ENCODE measurements around the gene CNKSR3. TPM values are rescaled to one million over a fixed set of nuclear protein-coding genes. Genes with fewer than 3 reads are reported as not detected.

The CNKSR3 gene
- total and polyA plus RNA-seq, 2 experiments from 2014 or later: 1.9 to 5.7 TPM

DNA sequence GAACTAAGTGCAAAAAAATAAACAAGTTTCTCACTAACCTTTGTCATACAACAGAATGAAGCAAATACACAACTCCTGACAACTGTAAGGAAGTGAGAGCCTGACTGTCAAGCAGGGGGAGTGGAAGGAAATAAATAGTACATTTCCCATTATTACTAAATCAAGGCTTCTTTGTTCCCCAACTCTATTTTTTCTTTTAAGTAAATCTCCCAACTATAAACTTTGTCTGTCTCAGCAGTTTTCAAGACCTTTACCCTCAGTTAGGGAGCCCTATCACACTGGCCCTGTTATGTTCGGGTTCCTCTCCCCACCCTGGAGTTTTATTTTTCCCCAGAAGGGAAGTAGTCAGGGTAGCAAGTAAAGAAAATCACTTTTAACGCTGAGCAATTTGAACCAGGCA, 129.7 kb downstream of the CNKSR3 start:
- Histone ChIP-seq H3K4me1 (ENCODE audit: insufficient read depth) (no peaks in the 10 kb centered on the region), H3K27me3 (ENCODE audit: insufficient read depth) (no peaks in the 10 kb centered on the region), H3K36me3 (ENCODE audit: insufficient read depth) (no peaks in the 10 kb centered on the region), H2AFZ (peak overlapping the region; percentile 59; the same call in 1 of the 2 replicates), H3F3A (replicated peaks; ENCODE audit: low read depth) (no peaks in the 10 kb centered on the region), H3K79me2 (replicated peaks; ENCODE audit: insufficient read depth) (no peaks in the 10 kb centered on the region), H3K9me2 (ENCODE audit: insufficient read depth) (no peaks in the 10 kb centered on the region), H3K4me2 (no peak overlapping the region), H3K4me3 (no peak overlapping the region), H4K20me1 (replicated peaks; ENCODE audit: insufficient read depth) (no peaks in the 10 kb centered on the region), H3K27ac (ENCODE audit: low read depth) (no peak overlapping the region)
- Mint-ChIP-seq H3K36me3 (ENCODE audit: low read depth) (no peaks in the 10 kb centered on the region), H3K4me3 (no peak overlapping the region), H3K27ac (no peak overlapping the region), H3K9me3 (no peaks in the 10 kb centered on the region), H3K27me3 (ENCODE audit: insufficient read depth, low read depth, poor library complexity) (peaks cover 2% of the 10 kb centered on the region), H3K4me1 (peaks cover 9% of the 10 kb centered on the region)
- no peak for TF ChIP-seq POLR2AphosphoS5 (IDR thresholded peaks at IDR 0.05; ENCODE audit: low read depth)
- TF ChIP-seq, protein P1, sequence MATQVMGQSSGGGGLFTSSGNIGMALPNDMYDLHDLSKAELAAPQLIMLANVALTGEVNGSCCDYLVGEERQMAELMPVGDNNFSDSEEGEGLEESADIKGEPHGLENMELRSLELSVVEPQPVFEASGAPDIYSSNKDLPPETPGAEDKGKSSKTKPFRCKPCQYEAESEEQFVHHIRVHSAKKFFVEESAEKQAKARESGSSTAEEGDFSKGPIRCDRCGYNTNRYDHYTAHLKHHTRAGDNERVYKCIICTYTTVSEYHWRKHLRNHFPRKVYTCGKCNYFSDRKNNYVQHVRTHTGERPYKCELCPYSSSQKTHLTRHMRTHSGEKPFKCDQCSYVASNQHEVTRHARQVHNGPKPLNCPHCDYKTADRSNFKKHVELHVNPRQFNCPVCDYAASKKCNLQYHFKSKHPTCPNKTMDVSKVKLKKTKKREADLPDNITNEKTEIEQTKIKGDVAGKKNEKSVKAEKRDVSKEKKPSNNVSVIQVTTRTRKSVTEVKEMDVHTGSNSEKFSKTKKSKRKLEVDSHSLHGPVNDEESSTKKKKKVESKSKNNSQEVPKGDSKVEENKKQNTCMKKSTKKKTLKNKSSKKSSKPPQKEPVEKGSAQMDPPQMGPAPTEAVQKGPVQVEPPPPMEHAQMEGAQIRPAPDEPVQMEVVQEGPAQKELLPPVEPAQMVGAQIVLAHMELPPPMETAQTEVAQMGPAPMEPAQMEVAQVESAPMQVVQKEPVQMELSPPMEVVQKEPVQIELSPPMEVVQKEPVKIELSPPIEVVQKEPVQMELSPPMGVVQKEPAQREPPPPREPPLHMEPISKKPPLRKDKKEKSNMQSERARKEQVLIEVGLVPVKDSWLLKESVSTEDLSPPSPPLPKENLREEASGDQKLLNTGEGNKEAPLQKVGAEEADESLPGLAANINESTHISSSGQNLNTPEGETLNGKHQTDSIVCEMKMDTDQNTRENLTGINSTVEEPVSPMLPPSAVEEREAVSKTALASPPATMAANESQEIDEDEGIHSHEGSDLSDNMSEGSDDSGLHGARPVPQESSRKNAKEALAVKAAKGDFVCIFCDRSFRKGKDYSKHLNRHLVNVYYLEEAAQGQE (IDR thresholded peaks at IDR 0.05; ENCODE audit: unreplicated experiment): no peak
- TF ChIP-seq EZH2 (IDR thresholded peaks at IDR 0.05; ENCODE audit: low read depth, unreplicated experiment): no peak
- no peak for TF ChIP-seq ZNF114 (CRISPR knock-in tag; IDR thresholded peaks at IDR 0.05)
- no peak for TF ChIP-seq STAT1 (IDR thresholded peaks at IDR 0.05; ENCODE audit: unreplicated experiment)
- DNase-seq (ENCODE audit: low spot score) (no peak), ATAC-seq (no peak)

DNA sequence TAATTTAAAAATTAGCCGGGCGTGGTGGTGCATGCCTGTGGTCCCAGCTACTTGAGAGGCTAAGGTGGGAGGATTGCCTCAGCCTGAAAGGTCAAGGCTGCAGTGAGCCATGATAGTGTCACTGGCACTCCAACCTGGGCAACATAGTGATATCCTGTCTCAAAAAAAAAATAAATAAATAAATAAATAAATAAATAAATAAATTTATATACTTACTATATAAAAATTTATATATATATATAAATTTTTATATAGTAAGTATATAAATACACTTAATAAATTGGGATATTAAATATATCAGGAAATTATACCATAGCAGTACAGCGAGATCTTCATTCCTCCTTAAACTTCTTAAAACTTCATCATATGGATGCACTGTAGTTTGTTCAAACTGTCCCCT, 130.9 kb downstream of the CNKSR3 start:
- Histone ChIP-seq H3K27ac (ENCODE audit: low read depth) (no peak overlapping the region), H3K9me2 (ENCODE audit: insufficient read depth) (no peaks in the 10 kb centered on the region), H3K27me3 (ENCODE audit: insufficient read depth) (no peaks in the 10 kb centered on the region), H3F3A (replicated peaks; ENCODE audit: low read depth) (no peaks in the 10 kb centered on the region), H3K79me2 (replicated peaks; ENCODE audit: insufficient read depth) (no peaks in the 10 kb centered on the region), H3K4me2 (no peak overlapping the region), H4K20me1 (replicated peaks; ENCODE audit: insufficient read depth) (no peaks in the 10 kb centered on the region), H2AFZ (no peak overlapping the region), H3K4me1 (ENCODE audit: insufficient read depth) (no peaks in the 10 kb centered on the region), H3K4me3 (no peak overlapping the region), H3K36me3 (ENCODE audit: insufficient read depth) (no peaks in the 10 kb centered on the region)
- no peaks in the 10 kb centered on the region for H3K9me3 Mint-ChIP-seq
- H3K27me3 Mint-ChIP-seq (ENCODE audit: insufficient read depth, low read depth, poor library complexity): peaks cover 2% of the 10 kb centered on the region
- no peak overlapping the region for H3K27ac Mint-ChIP-seq
- DNase-seq (ENCODE audit: low spot score): no peak
- no peaks in the 10 kb centered on the region for H3K36me3 Mint-ChIP-seq (ENCODE audit: low read depth)
- no peak overlapping the region for H3K4me3 Mint-ChIP-seq
- no peak for ATAC-seq
- peaks cover 9% of the 10 kb centered on the region for H3K4me1 Mint-ChIP-seq
- TF ChIP-seq POLR2AphosphoS5 (IDR thresholded peaks at IDR 0.05; ENCODE audit: low read depth) (no peak), CREB1 (CRISPR knock-in tag; IDR thresholded peaks at IDR 0.05; ENCODE audit: low read depth) (no peak), JUNB (IDR thresholded peaks at IDR 0.05; ENCODE audit: unreplicated experiment) (no peak), EZH2phosphoT487 (IDR thresholded peaks at IDR 0.05; ENCODE audit: unreplicated experiment) (no peak)
- TF ChIP-seq, protein P2, sequence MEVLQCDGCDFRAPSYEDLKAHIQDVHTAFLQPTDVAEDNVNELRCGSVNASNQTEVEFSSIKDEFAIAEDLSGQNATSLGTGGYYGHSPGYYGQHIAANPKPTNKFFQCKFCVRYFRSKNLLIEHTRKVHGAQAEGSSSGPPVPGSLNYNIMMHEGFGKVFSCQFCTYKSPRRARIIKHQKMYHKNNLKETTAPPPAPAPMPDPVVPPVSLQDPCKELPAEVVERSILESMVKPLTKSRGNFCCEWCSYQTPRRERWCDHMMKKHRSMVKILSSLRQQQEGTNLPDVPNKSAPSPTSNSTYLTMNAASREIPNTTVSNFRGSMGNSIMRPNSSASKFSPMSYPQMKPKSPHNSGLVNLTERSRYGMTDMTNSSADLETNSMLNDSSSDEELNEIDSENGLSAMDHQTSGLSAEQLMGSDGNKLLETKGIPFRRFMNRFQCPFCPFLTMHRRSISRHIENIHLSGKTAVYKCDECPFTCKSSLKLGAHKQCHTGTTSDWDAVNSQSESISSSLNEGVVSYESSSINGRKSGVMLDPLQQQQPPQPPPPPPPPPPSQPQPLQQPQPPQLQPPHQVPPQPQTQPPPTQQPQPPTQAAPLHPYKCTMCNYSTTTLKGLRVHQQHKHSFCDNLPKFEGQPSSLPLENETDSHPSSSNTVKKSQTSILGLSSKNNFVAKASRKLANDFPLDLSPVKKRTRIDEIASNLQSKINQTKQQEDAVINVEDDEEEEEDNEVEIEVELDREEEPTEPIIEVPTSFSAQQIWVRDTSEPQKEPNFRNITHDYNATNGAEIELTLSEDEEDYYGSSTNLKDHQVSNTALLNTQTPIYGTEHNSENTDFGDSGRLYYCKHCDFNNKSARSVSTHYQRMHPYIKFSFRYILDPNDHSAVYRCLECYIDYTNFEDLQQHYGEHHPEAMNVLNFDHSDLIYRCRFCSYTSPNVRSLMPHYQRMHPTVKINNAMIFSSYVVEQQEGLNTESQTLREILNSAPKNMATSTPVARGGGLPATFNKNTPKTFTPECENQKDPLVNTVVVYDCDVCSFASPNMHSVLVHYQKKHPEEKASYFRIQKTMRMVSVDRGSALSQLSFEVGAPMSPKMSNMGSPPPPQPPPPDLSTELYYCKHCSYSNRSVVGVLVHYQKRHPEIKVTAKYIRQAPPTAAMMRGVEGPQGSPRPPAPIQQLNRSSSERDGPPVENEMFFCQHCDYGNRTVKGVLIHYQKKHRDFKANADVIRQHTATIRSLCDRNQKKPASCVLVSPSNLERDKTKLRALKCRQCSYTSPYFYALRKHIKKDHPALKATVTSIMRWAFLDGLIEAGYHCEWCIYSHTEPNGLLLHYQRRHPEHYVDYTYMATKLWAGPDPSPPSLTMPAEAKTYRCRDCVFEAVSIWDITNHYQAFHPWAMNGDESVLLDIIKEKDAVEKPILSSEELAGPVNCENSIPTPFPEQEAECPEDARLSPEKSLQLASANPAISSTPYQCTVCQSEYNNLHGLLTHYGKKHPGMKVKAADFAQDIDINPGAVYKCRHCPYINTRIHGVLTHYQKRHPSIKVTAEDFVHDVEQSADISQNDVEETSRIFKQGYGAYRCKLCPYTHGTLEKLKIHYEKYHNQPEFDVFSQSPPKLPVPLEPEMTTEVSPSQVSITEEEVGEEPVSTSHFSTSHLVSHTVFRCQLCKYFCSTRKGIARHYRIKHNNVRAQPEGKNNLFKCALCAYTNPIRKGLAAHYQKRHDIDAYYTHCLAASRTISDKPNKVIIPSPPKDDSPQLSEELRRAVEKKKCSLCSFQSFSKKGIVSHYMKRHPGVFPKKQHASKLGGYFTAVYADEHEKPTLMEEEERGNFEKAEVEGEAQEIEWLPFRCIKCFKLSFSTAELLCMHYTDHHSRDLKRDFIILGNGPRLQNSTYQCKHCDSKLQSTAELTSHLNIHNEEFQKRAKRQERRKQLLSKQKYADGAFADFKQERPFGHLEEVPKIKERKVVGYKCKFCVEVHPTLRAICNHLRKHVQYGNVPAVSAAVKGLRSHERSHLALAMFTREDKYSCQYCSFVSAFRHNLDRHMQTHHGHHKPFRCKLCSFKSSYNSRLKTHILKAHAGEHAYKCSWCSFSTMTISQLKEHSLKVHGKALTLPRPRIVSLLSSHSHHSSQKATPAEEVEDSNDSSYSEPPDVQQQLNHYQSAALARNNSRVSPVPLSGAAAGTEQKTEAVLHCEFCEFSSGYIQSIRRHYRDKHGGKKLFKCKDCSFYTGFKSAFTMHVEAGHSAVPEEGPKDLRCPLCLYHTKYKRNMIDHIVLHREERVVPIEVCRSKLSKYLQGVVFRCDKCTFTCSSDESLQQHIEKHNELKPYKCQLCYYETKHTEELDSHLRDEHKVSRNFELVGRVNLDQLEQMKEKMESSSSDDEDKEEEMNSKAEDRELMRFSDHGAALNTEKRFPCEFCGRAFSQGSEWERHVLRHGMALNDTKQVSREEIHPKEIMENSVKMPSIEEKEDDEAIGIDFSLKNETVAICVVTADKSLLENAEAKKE (CRISPR knock-in tag; IDR thresholded peaks at IDR 0.05): no peak
- TF ChIP-seq, protein P1 (IDR thresholded peaks at IDR 0.05; ENCODE audit: unreplicated experiment): no peak

Data from GM23338 (cell line).